GM12878 (cell line): ENCODE results near the gene MVB12B. TPM values are rescaled to one million over a fixed set of nuclear protein-coding genes. Genes with fewer than 3 reads are reported as not detected.

Experiments used
- ATAC-seq: fragments of 200-7000 bp; cut with Tn5 transposase; 3 replicates; pipeline ENCODE4 v1.9.1; 2020; ENCODE audit warnings: mild to moderate bottlenecking, moderate library complexity
- BruUV-seq: library from RNA; stranded (reverse); fragments of 400-500 nt; replicated peaks from 2 replicates; lab custom pipeline; 2021; lab: Mats Ljungman, UMichigan
- CTCF ChIA-PET: fragments of 300-600 bp; sonication (Branson Sonifier 250); formaldehyde crosslinking; extraction: SDS; loops from one replicate; lab custom pipeline; 2021; ENCODE audit warnings: inconsistent platforms; lab: Yijun Ruan, JAX
- POLR2A ChIA-PET: fragments of 350-600 bp; formaldehyde crosslinking; extraction: SDS; loops from one replicate; lab custom pipeline; 2021; ENCODE audit warnings: inconsistent platforms; lab: Charles Lee
- RAD21 ChIA-PET: fragments of 300-600 bp; sonication (Branson Sonifier 250); formaldehyde crosslinking; loops from one replicate; lab custom pipeline; 2023; ENCODE audit warnings: antibody characterized with exemption; ENCODE audit not compliant: unreplicated experiment; lab: Charles Lee
- SMC1A ChIA-PET: fragments of 300-600 bp; sonication (Branson Sonifier 250); formaldehyde crosslinking; loops from one replicate; lab custom pipeline; 2023; ENCODE audit not compliant: unreplicated experiment, uncharacterized antibody; lab: Charles Lee
- DNase-seq: peaks from one replicate; pipeline ENCODE4 v3.0.0-alpha.2; 2011; ENCODE audit warnings: low read depth, low spot score
- FAIRE-seq: peaks from 3 replicates; lab custom pipeline; 2011; peaks lifted over from hg19 to GRCh38; lab: Jason Lieb, UNC
- H2AFZ ChIP-seq: 2 replicates; pipeline ENCODE4 v1.6.0; 2011; ENCODE audit warnings: low read depth, low read length, control low read depth; ENCODE audit not compliant: control insufficient read depth
- H3K27ac ChIP-seq: 2 replicates; pipeline ENCODE4 v1.5.1; 2011; ENCODE audit warnings: control low read depth; ENCODE audit not compliant: control insufficient read depth, insufficient read depth
- H3K27me3 ChIP-seq, 2 experiments: replicated peaks in 1 of 2; 2 replicates each; pipeline versions ENCODE4 v1.6.0 to v1.6.1; 2011; ENCODE audit warnings: low read length in 1 of 2; ENCODE audit not compliant: control insufficient read depth in 2 of 2, insufficient read depth in 2 of 2
- H3K36me3 ChIP-seq, 2 experiments: 2 replicates each; pipeline ENCODE4 v1.5.1; 2011; ENCODE audit warnings: low read length in 1 of 2; ENCODE audit not compliant: control insufficient read depth in 2 of 2, insufficient read depth in 2 of 2
- H3K4me1 ChIP-seq: 2 replicates; pipeline ENCODE4 v1.6.1; 2011; ENCODE audit warnings: mild to moderate bottlenecking, low read length, moderate library complexity, mixed read lengths; ENCODE audit not compliant: control insufficient read depth, insufficient read depth
- H3K4me2 ChIP-seq: 2 replicates; pipeline ENCODE4 v1.6.0; 2011; ENCODE audit warnings: control low read depth; ENCODE audit not compliant: control insufficient read depth, insufficient read depth
- H3K4me3 ChIP-seq: fragments of 200-600 bp; sonication (generic); 2 replicates; pipeline ENCODE4 v1.5.1; 2016
- H3K79me2 ChIP-seq: 2 replicates; pipeline ENCODE4 v1.6.0; 2011; ENCODE audit warnings: low read length; ENCODE audit not compliant: control insufficient read depth, insufficient read depth
- H3K9ac ChIP-seq: 2 replicates; pipeline ENCODE4 v1.8.0; 2011; ENCODE audit warnings: low read length, control low read depth, mixed read lengths; ENCODE audit not compliant: control insufficient read depth, insufficient read depth
- H3K9me3 ChIP-seq: replicated peaks from 3 replicates; pipeline ENCODE4 v1.5.1; 2011; ENCODE audit warnings: mild to moderate bottlenecking, low read length; ENCODE audit not compliant: control insufficient read depth, insufficient read depth
- H4K20me1 ChIP-seq: 2 replicates; pipeline ENCODE4 v1.6.0; 2011; ENCODE audit not compliant: control insufficient read depth, insufficient read depth
- CBX3 ChIP-seq: fragments of 200-600 bp; sonication (generic); IDR thresholded peaks from 2 replicates; pipeline ENCODE4 v1.6.1; 2016; ENCODE audit warnings: low read depth, borderline replicate concordance
- DPF2 ChIP-seq: fragments of 450-650 bp; IDR thresholded peaks from 2 replicates; pipeline ENCODE4 v1.6.1; 2017; ENCODE audit warnings: mild to moderate bottlenecking
- IKZF1 ChIP-seq: fragments of 450-650 bp; conservative IDR thresholded peaks from 2 replicates; pipeline ENCODE4 v1.6.1; 2017; ENCODE audit warnings: antibody characterized with exemption, mild to moderate bottlenecking
- MEF2A ChIP-seq: IDR thresholded peaks from 2 replicates; pipeline ENCODE4 v1.6.1; 2011; ENCODE audit warnings: low read depth, mild to moderate bottlenecking, low read length, moderate library complexity; ENCODE audit not compliant: insufficient read depth
- MTA2 ChIP-seq: fragments of 450-650 bp; IDR thresholded peaks from 2 replicates; pipeline ENCODE4 v1.6.1; 2016; ENCODE audit warnings: low read depth, mild to moderate bottlenecking, moderate library complexity
- POU2F2 ChIP-seq: IDR thresholded peaks from 3 replicates; pipeline ENCODE4 v1.6.1; 2011; ENCODE audit warnings: low read depth, mild to moderate bottlenecking, low read length, borderline replicate concordance
- RELB ChIP-seq: fragments of 450-650 bp; IDR thresholded peaks from 2 replicates; pipeline ENCODE4 v1.6.1; 2017; ENCODE audit warnings: low read depth, mild to moderate bottlenecking, moderate library complexity
- STAT3 ChIP-seq: IDR thresholded peaks from 2 replicates; pipeline ENCODE4 v1.6.1; 2011; ENCODE audit warnings: low read depth, low read length, improper control_type of control experiment
- whole genome bisulfite sequencing: methylation state at CpG from one replicate; pipeline ENCODE4 v1.1.6; 2016; ENCODE audit warnings: low lambda C conversion rate; ENCODE audit not compliant: insufficient replicate concordance, insufficient coverage; ENCODE audit errors: missing lambda C conversion rate; 5-methylcytosine and 5-hydroxymethylcytosine counted together
- in situ Hi-C: fragments of 300-500 bp; cut with MboI; formaldehyde crosslinking; loops from 9 replicates; pipeline ENCODE4 v1.14.3; 2018; ENCODE audit warnings: mixed read lengths
- intact Hi-C: fragments of 100-400 bp; cut with micrococcal nuclease; formaldehyde crosslinking; loops from one replicate; pipeline ENCODE4 v1.14.2; 2022; ENCODE audit not compliant: unreplicated experiment
- polyA plus RNA-seq, 11 experiments: library from polyadenylated mRNA; depleted of rRNA in 4 of 11; unstranded in 6 of 11; stranded (reverse) in 5 of 11; fragments of >200 nt; fragmentation: Nextera tagmentation in 4 of 11; fragmentation: Illumina TruSeq in 1 of 11; extraction: Ambion mirVana in 4 of 11; extraction: Trizol in 1 of 11; gene quantifications; 1 replicate in 1 of 11; 2 replicates in 10 of 11; pipeline versions ENCODE4 v1.2.1 to v1.2.3, GENCODE V29; 2011 to 2016; ENCODE audit warnings: inconsistent platforms in 2 of 11, missing spikeins in 2 of 11, low read depth in 1 of 11
- total RNA-seq, 4 experiments: library from RNA; depleted of rRNA in 3 of 4; stranded (reverse); fragments of >200 nt in 3 of 4; fragmentation: Illumina TruSeq in 1 of 4; extraction: Trizol in 1 of 4; gene quantifications; 2 replicates each; pipeline versions ENCODE4 v1.2.1 to v1.2.3, GENCODE V29; 2013 to 2021

MVB12B gene
- total and polyA plus RNA-seq, 10 of the 15 experiments (the other 5 are each of a cell fraction or from before 2014, with no cell fraction given): 0.08 TPM; not detected in 9

- peak; percentile 54; the same call in 1 of the 2 replicates for TF ChIP-seq MEF2A
- TF ChIP-seq DPF2: peak; percentile 81
- 0 out of 2 replicates have a peak, but pooled peaks have one; percentile 22 for TF ChIP-seq RELB
- TF ChIP-seq POU2F2: 0 out of 3 replicates have a peak, but pooled peaks have one; percentile 29
- peak; percentile 80; the same call in 1 of the 2 replicates for TF ChIP-seq MTA2
- TF ChIP-seq STAT3: 0 out of 2 replicates have a peak, but pooled peaks have one; percentile 42
- TF ChIP-seq, all 136 proteins: peak for 29
Observed at GRCh38 chr9:126411225-126411947, 84.8 kb downstream of the MVB12B start (continued).

GRCh38 chr9:126411948-126412284 is 85.3 kb downstream of the MVB12B start:
- SMC1A ChIA-PET: no interaction called here
- H3K4me1 ChIP-seq: peaks cover 12% of the 10 kb centered on the region
- peak; percentile 31 for FAIRE-seq
- peak overlapping the region; percentile 39; the same call in 1 of the 2 replicates for H3K4me3 ChIP-seq
- no peaks in the 10 kb centered on the region for H4K20me1 ChIP-seq
- POLR2A ChIA-PET: no interaction called here
- in situ Hi-C loops: loop anchor here (10.0 kb wide), 1 partner anchor 63 kb away; no protein-coding TSS in a partner anchor
- no peak overlapping the region for H3K9ac ChIP-seq
- no peak for DNase-seq
- ATAC-seq: peak; percentile 72
- H3K9me3 ChIP-seq: no peaks in the 10 kb centered on the region; the same call in 1 of the 3 replicates
- H3K4me2 ChIP-seq: peak overlapping the region; percentile 84
- no peak overlapping the region; the same call in 1 of the 2 replicates for H3K27ac ChIP-seq
- no TSS peak for BruUV-seq
- CTCF ChIA-PET: interaction anchor here (0.6 kb wide), 1 partner anchor 161 kb away, joined by 3 read pairs; no protein-coding TSS in a partner anchor
- peaks cover 0 to 2% of the 10 kb centered on the region in 2 experiments; a peak in 2 of 4 replicates for H3K27me3 ChIP-seq
- H3K36me3 ChIP-seq: no peaks in the 10 kb centered on the region
- no peaks in the 10 kb centered on the region for H3K79me2 ChIP-seq
- intact Hi-C loops: no loop called here
- H2AFZ ChIP-seq: peak overlapping the region; percentile 28; the same call in 1 of the 2 replicates
- WGBS: 0% methylated on average over 6 of the region's 6 CpGs
- RAD21 ChIA-PET: no interaction called here
- TF ChIP-seq CBX3 (no peak), IKZF1 (0 out of 2 replicates have a peak, but pooled peaks have one; percentile 13)
- TF ChIP-seq, all 136 proteins: peak for 1
